Activated CD4-positive, alpha-beta T cell treated with anti-CD3 and anti-CD28 coated beads, Interleukin-2, amount 10 ng/mL, durations not matched to agents 7 days and 5 days (primary cell): ENCODE results near the gene CNTN5. TPM values are rescaled to one million over a fixed set of nuclear protein-coding genes. Genes with fewer than 3 reads are reported as not detected.

Experiments
- CTCF ChIA-PET: fragments of 350-600 bp; sonication (Branson Sonifier 250); formaldehyde crosslinking; loops from one replicate; lab custom pipeline; 2021; ENCODE audit warnings: antibody characterized with exemption; lab: Charles Lee
- POLR2A ChIA-PET: fragments of 350-600 bp; sonication (Branson Sonifier 250); formaldehyde crosslinking; loops from one replicate; lab custom pipeline; 2021; ENCODE audit warnings: antibody characterized with exemption; lab: Charles Lee
- DNase-seq: peaks from one replicate; pipeline ENCODE4 v3.0.0-alpha.2; 2020
- H3K27ac Mint-ChIP-seq: one replicate; pipeline ENCODE4 v1.8.0; 2021; ENCODE audit warnings: mild to moderate bottlenecking, moderate library complexity, mixed read lengths
- H3K27me3 Mint-ChIP-seq: one replicate; pipeline ENCODE4 v1.8.0; 2021; ENCODE audit warnings: mixed read lengths
- H3K36me3 Mint-ChIP-seq: one replicate; pipeline ENCODE4 v1.8.0; 2021; ENCODE audit warnings: low read depth, mixed read lengths
- H3K4me1 Mint-ChIP-seq: one replicate; pipeline ENCODE4 v1.8.0; 2021; ENCODE audit warnings: mixed read lengths
- H3K4me3 Mint-ChIP-seq: one replicate; pipeline ENCODE4 v1.8.0; 2021; ENCODE audit warnings: mild to moderate bottlenecking, moderate library complexity, mixed read lengths
- H3K9me3 Mint-ChIP-seq: one replicate; pipeline ENCODE4 v1.8.0; 2021; ENCODE audit warnings: mixed read lengths
- total RNA-seq, 2 experiments: library from RNA; stranded (reverse); gene quantifications; one replicate each; pipeline ENCODE4 v1.2.3, GENCODE V29; 2021

CNTN5 gene
- total RNA-seq, 2 experiments from 2014 or later = not detected

DNA sequence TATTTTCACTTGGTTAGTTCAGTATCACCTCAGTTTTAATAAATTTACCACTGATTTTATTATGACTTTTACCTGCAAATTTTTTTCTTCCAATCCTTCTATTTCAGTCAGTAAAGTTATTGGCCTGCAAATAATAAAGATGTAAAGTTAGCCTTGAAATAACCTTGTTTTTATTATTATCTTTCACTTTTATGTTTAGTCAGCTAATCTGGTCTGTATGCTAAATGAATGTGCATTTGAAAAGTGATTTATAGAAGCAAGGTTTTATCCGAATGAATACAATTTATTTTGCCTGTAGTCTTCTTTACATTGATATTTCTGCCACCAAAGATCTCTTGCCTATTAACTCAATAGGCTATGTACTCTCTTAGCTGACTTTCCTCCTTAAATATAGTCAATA is 425.7 kb downstream of the CNTN5 start:
- no peak for DNase-seq
- POLR2A ChIA-PET = no interaction called here
- Mint-ChIP-seq H3K27ac (no peak overlapping the region), H3K9me3 (no peaks in the 10 kb centered on the region), H3K27me3 (no peaks in the 10 kb centered on the region), H3K4me1 (no peaks in the 10 kb centered on the region), H3K4me3 (no peak overlapping the region), H3K36me3 (no peaks in the 10 kb centered on the region)
- CTCF ChIA-PET = no interaction called here

GRCh38 chr11:99449345-99449744 is 428.6 kb downstream of the CNTN5 start:
- ChIA-PET CTCF (no interaction called here), POLR2A (no interaction called here)
- Mint-ChIP-seq H3K4me1 (no peaks in the 10 kb centered on the region), H3K27ac (no peak overlapping the region), H3K4me3 (no peak overlapping the region), H3K27me3 (no peaks in the 10 kb centered on the region), H3K9me3 (no peaks in the 10 kb centered on the region), H3K36me3 (no peaks in the 10 kb centered on the region)
- no peak for DNase-seq

GRCh38 chr11:99452075-99452474 is 431.3 kb downstream of the CNTN5 start:
- Mint-ChIP-seq H3K9me3 (no peaks in the 10 kb centered on the region), H3K36me3 (no peaks in the 10 kb centered on the region), H3K27me3 (no peaks in the 10 kb centered on the region), H3K4me1 (no peaks in the 10 kb centered on the region), H3K27ac (no peak overlapping the region), H3K4me3 (no peak overlapping the region)
- DNase-seq = no peak
- POLR2A ChIA-PET = no interaction called here
- CTCF ChIA-PET = no interaction called here

DNA sequence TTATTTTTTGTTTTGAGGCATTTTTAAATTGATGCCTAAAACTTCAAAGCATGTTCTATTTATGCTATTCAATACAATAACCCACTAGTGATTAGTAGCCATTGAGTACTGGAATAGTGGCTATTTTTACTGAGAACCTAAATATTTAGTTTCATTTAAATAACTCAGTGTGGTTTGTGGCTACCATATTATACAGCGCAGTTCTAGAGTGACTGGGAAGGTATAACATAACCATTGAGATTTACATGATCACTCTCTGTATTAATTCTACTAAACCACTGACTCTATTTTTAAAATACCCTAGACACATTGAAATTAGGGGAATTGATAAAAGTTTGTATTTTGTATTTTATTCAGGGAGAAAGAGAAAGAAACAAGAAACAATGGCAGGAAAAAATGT is 441.2 kb downstream of the CNTN5 start:
- ChIA-PET POLR2A (no interaction called here), CTCF (no interaction called here)
- Mint-ChIP-seq H3K4me3 (no peak overlapping the region), H3K27ac (no peak overlapping the region), H3K36me3 (no peaks in the 10 kb centered on the region), H3K27me3 (no peaks in the 10 kb centered on the region), H3K9me3 (peaks cover 7% of the 10 kb centered on the region), H3K4me1 (no peaks in the 10 kb centered on the region)
- DNase-seq = no peak

GRCh38 chr11:99464985-99465384 is 444.2 kb downstream of the CNTN5 start:
- ChIA-PET CTCF (no interaction called here), POLR2A (no interaction called here)
- DNase-seq = no peak
- H3K4me1 Mint-ChIP-seq = no peaks in the 10 kb centered on the region
- H3K36me3 Mint-ChIP-seq = no peaks in the 10 kb centered on the region
- no peaks in the 10 kb centered on the region for H3K27me3 Mint-ChIP-seq
- H3K4me3 Mint-ChIP-seq = no peak overlapping the region
- peaks cover 5% of the 10 kb centered on the region for H3K9me3 Mint-ChIP-seq
- H3K27ac Mint-ChIP-seq = no peak overlapping the region

DNA sequence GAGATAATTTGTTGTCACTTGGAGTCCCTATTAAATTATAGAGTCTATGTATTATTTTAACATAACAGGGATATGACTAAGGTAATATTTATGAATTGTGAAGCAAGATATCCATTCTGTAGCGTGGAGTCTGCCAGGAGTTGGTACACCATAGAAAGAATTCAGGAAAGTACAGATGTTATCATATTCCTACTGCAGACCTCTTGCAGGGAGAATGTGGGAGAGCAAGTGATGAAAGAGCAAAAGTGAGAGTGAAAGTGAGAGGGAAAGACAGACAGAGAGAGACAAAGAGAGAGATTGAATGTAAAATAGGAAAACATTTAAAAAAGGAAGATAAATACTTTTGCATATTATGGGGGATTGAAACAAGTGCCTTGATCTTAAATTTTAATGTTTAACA is 468.8 kb downstream of the CNTN5 start:
- ChIA-PET CTCF (no interaction called here), POLR2A (no interaction called here)
- DNase-seq = no peak
- H3K27me3 Mint-ChIP-seq = no peaks in the 10 kb centered on the region
- H3K36me3 Mint-ChIP-seq = no peaks in the 10 kb centered on the region
- peaks cover 2% of the 10 kb centered on the region for H3K9me3 Mint-ChIP-seq
- no peak overlapping the region for H3K27ac Mint-ChIP-seq
- no peak overlapping the region for H3K4me3 Mint-ChIP-seq
- H3K4me1 Mint-ChIP-seq = no peaks in the 10 kb centered on the region

- no peaks in the 10 kb centered on the region for H3K4me1 Mint-ChIP-seq
- no peak for DNase-seq
- no peaks in the 10 kb centered on the region for H3K36me3 Mint-ChIP-seq
- H3K27me3 Mint-ChIP-seq = no peaks in the 10 kb centered on the region
- ChIA-PET CTCF (no interaction called here), POLR2A (no interaction called here)
- no peak overlapping the region for H3K27ac Mint-ChIP-seq
- peaks cover 2% of the 10 kb centered on the region for H3K9me3 Mint-ChIP-seq
- no peak overlapping the region for H3K4me3 Mint-ChIP-seq
Observed at GRCh38 chr11:99494065-99494464, 473.3 kb downstream of the CNTN5 start.

DNA sequence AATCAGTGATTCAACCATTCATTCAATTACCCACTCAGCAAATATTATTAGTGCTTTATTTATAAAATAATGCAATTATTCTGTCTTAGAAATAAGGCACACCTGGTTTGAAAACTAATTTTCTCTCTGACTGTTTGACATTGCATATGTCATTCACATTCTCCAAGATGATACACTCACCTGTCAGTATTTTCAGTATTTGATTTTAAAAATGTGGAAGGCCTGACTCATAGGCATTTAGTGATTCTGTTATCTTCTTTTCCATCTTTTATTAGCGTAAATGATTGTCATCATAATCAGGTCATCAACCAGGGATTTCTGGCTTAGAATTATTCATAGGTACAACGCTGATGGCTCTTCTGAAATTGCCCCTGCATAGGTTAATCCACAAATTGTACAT is 480.9 kb downstream of the CNTN5 start:
- no peak for DNase-seq
- no peaks in the 10 kb centered on the region for H3K36me3 Mint-ChIP-seq
- ChIA-PET POLR2A (no interaction called here), CTCF (no interaction called here)
- no peaks in the 10 kb centered on the region for H3K4me1 Mint-ChIP-seq
- H3K9me3 Mint-ChIP-seq = no peaks in the 10 kb centered on the region
- no peak overlapping the region for H3K27ac Mint-ChIP-seq
- no peaks in the 10 kb centered on the region for H3K27me3 Mint-ChIP-seq
- H3K4me3 Mint-ChIP-seq = no peak overlapping the region

- POLR2A ChIA-PET = no interaction called here
- H3K4me1 Mint-ChIP-seq = no peaks in the 10 kb centered on the region
- H3K9me3 Mint-ChIP-seq = peaks cover 1% of the 10 kb centered on the region
- no peaks in the 10 kb centered on the region for H3K36me3 Mint-ChIP-seq
- CTCF ChIA-PET = no interaction called here
- H3K4me3 Mint-ChIP-seq = no peak overlapping the region
- no peaks in the 10 kb centered on the region for H3K27me3 Mint-ChIP-seq
- no peak overlapping the region for H3K27ac Mint-ChIP-seq
- no peak for DNase-seq
Observed at GRCh38 chr11:99505316-99505715, 484.6 kb downstream of the CNTN5 start.

GRCh38 chr11:99505831-99506230 is 485.1 kb downstream of the CNTN5 start:
- POLR2A ChIA-PET = no interaction called here
- CTCF ChIA-PET = no interaction called here
- H3K9me3 Mint-ChIP-seq = peaks cover 1% of the 10 kb centered on the region
- no peak for DNase-seq
- H3K4me1 Mint-ChIP-seq = no peaks in the 10 kb centered on the region
- H3K36me3 Mint-ChIP-seq = no peaks in the 10 kb centered on the region
- no peaks in the 10 kb centered on the region for H3K27me3 Mint-ChIP-seq
- H3K27ac Mint-ChIP-seq = no peak overlapping the region
- H3K4me3 Mint-ChIP-seq = no peak overlapping the region

- ChIA-PET CTCF (no interaction called here), POLR2A (no interaction called here)
- Mint-ChIP-seq H3K4me3 (no peak overlapping the region), H3K36me3 (no peaks in the 10 kb centered on the region), H3K27me3 (no peaks in the 10 kb centered on the region), H3K27ac (no peak overlapping the region), H3K4me1 (no peaks in the 10 kb centered on the region), H3K9me3 (peaks cover 1% of the 10 kb centered on the region)
- no peak for DNase-seq
Observed at GRCh38 chr11:99509863-99510262, 489.1 kb downstream of the CNTN5 start.

DNA sequence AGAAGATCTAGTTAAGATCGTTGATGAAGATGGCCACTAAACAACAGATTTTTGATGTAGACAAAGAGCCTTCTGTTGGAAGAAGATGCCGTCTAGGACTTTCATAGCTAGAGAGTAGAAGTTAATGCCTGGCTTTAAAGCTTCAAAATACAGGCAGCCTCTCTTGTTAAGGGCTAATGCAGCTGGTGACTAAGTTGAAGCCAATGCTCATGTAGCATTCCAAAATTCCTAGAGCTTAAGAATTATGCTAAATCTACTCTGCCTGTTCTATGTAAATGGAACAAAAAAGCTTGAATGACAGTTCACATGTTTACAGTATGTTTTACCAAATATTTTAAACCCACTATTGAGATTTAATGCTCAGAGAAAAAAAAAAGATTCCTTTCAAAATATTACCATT is 492.6 kb downstream of the CNTN5 start:
- no peak for DNase-seq
- ChIA-PET POLR2A (no interaction called here), CTCF (no interaction called here)
- H3K4me1 Mint-ChIP-seq = no peaks in the 10 kb centered on the region
- H3K27ac Mint-ChIP-seq = no peak overlapping the region
- peaks cover 1% of the 10 kb centered on the region for H3K9me3 Mint-ChIP-seq
- H3K36me3 Mint-ChIP-seq = no peaks in the 10 kb centered on the region
- H3K27me3 Mint-ChIP-seq = no peaks in the 10 kb centered on the region
- no peak overlapping the region for H3K4me3 Mint-ChIP-seq

DNA sequence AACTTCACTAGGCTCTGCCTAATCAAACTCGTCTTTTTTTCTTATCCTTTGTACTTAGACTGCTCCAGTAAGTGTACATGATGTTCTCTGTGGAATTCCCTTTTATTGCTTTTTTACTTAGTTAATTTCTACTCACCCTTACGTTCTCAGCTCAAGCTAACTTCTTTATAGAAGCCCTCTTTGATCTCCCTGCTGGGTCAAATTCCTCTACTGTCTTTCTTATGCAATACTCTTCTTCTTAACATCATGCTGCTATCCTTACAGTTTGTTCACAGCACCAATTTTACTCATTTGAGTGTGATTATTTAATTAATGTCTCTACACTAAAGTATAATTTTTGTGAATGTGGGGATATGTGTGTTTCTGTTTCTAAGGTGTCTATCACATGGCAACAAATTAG is 498.3 kb downstream of the CNTN5 start:
- Mint-ChIP-seq H3K27ac (no peak overlapping the region), H3K4me3 (no peak overlapping the region), H3K36me3 (no peaks in the 10 kb centered on the region), H3K9me3 (no peaks in the 10 kb centered on the region), H3K4me1 (no peaks in the 10 kb centered on the region), H3K27me3 (no peaks in the 10 kb centered on the region)
- no peak for DNase-seq
- POLR2A ChIA-PET = no interaction called here
- CTCF ChIA-PET = no interaction called here

- H3K4me3 Mint-ChIP-seq = no peak overlapping the region
- H3K4me1 Mint-ChIP-seq = no peaks in the 10 kb centered on the region
- POLR2A ChIA-PET = no interaction called here
- DNase-seq = no peak
- CTCF ChIA-PET = interaction anchor here (0.7 kb wide), 1 partner anchor 730 kb away, joined by 3 read pairs; no protein-coding TSS in a partner anchor
- H3K27me3 Mint-ChIP-seq = no peaks in the 10 kb centered on the region
- no peaks in the 10 kb centered on the region for H3K36me3 Mint-ChIP-seq
- no peaks in the 10 kb centered on the region for H3K9me3 Mint-ChIP-seq
- no peak overlapping the region for H3K27ac Mint-ChIP-seq
Observed at GRCh38 chr11:99522467-99523173, 501.9 kb downstream of the CNTN5 start.
